HG03025 (cell line): ENCODE data around the gene KRT86.
"Not testable (repeated sequence)": the region's sequence is repeated elsewhere in the genome, so short reads cannot be mapped to it uniquely, and the experiment has no call there.

Experiments
- ATAC-seq: cut with Tn5 transposase; IDR thresholded peaks from one replicate; pipeline ENCODE4 v1.9.1; 2021; ENCODE audit warnings: mild to moderate bottlenecking, moderate library complexity; ENCODE audit not compliant: unreplicated experiment, low FRiP score

Gene KRT86

DNA sequence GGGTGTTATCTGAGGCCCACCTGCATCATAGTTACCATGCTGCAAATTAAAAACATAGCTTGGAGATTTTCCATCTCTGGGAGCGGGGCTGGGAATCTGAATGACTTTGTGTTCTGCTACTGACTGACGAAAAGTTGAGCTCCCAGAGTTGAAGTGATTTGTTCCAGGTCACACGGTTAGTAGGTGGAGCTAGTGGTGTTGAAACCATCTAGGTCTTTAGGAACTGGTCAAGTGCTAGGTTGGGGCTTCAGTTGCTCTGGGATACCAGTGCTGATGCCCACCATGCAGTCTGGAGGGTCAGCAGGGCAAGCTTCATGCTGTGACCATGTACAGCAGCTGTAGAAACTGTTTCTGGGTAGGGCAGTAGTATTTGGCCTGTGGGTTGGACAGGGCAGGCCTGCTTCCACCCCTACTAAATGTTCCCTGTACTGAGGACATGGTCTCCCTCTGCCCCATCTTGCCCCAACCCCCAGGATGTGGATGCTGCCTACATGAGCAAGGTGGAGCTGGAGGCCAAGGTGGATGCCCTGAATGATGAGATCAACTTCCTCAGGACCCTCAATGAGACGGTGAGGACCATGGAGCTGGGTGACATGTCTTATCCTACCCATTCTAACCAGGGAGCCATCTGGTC, 36.1 kb upstream of the KRT86 start:
- ATAC-seq: no peak

DNA sequence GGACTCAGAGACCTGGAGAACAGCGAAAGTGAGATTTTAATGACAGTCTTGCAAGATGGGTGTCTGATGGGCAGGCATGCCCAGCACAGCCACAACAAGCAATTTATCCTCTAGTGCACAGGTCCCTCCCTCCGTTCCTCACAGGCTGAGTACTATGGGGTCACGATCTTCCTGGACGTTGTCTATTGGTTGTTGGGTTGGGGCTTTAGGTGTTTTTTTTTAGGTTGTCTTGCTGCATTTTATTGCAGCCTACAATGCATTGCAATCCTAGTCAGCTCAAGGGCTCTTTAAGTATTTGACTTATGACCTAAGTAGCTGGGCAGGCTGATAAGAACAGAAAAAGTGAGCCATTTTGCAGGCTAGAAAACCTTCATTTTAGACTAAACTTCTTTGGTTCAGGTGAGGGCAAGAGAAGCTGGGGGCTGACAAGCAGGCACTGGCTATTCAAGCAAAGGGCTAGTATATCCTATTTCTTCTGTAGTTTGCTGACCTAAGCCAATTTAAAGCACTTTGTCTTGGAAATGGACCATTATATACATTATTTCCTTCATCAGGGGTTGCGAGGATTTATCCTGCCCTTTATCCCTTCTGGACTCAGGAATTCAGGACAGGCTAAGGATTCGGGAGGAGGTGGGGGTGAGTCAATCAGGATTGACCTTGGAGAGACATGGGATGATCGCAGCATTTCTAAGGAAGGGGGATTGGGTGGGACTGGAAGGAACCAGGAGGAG, 35.4 kb upstream of the KRT86 start:
- ATAC-seq: no peak

DNA sequence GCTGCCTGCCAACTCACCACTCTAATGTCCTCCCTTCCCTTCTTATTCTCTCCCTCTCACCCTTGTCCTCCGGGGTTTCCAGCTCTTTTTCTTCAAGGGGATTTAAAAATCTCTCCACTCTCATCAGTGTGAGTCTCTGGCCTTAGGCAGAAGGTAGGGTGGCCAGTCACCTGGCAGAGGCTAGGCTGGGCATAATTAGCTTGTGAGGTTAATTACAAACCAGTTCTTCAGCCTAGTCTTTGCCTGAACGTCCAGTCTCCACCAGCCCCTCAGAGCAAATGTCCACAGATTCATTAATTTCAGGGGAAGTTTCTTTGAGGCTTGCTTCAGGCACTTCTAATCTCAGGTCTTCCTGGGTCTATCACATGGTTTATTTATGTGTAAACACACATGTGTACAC, 34.7 kb upstream of the KRT86 start:
- ATAC-seq: no peak

DNA sequence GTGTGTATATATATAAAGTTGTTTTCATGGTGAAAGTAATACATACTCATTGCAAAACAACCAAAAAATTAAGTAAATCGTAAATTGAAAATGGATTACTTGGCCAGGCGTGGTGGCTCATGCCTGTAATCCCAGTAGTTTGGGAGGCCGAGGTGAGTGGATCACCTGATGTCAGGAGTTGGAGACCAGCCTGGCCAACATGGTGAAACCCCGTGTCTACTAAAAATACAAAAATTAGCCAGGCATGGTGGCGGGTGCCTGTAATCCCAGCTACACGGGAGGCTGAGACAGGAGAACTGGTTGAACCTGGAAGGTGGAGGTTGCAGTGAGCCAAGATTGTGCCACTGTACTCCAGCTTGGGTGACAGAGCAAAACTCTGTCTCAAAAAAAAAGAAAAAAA, 34.2 kb upstream of the KRT86 start:
- not testable (repeated sequence) for ATAC-seq

DNA sequence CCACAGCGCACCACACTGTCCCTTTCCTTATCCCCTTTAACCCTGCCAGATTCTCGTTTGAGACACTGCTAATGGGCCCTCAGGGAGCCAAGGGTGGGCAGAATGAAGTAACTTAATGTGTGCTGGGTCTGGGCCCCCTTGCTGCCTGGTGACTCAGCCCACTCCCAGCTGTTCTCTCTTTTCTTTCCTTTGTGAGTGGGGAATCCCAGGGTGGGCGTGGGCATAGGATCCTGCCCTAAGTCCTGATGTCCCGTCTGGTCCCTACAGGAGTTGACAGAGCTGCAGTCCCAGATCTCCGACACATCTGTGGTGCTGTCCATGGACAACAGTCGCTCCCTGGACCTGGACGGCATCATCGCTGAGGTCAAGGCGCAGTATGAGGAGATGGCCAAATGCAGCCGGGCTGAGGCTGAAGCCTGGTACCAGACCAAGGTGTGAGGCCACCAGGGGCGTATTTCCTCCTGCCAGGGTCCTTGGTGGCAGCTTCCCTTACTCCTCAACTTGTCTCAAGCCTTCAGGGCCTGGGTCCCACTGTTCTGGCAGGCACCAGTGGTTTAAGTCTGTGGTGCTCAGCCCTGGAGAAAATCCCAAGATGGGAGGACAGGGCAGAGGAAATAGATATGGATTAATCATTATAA, 33.1 kb upstream of the KRT86 start:
- ATAC-seq: no peak

DNA sequence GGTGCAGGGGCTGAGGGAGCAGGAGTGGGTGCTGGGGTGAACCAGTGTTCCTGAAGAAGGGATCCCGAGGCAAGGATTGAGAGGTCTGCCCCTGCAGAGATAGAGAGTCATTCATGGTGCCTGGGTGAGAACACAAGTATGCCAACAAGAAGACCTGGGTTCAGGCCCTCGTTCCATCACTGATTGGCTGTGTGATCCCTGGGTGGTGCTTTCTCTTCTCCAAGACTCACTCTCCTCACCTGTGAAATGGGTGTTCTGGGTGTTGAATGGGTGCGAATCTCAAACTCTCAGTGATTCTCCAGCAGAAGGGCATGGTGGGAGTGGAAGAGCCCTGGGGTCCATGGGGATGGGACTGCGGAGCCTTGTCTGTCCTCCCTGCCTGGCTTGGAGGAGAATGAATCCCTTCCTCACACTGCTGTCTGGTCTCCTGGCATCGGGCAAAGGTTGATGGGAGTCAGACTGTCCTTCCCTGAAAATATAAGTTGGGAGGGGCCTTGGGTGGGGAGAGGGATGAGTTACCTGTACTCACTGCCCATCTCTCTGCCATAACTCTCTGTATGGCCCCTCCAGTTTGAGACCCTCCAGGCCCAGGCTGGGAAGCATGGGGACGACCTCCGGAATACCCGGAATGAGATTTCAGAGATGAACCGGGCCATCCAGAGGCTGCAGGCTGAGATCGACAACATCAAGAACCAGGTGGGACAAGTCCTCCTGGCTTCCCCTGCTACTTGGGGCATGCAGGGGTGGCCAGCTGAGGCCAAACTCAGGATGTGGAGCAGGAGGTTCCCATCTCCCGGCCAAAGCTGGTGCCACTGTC, 31.8 kb upstream of the KRT86 start:
- no peak for ATAC-seq

DNA sequence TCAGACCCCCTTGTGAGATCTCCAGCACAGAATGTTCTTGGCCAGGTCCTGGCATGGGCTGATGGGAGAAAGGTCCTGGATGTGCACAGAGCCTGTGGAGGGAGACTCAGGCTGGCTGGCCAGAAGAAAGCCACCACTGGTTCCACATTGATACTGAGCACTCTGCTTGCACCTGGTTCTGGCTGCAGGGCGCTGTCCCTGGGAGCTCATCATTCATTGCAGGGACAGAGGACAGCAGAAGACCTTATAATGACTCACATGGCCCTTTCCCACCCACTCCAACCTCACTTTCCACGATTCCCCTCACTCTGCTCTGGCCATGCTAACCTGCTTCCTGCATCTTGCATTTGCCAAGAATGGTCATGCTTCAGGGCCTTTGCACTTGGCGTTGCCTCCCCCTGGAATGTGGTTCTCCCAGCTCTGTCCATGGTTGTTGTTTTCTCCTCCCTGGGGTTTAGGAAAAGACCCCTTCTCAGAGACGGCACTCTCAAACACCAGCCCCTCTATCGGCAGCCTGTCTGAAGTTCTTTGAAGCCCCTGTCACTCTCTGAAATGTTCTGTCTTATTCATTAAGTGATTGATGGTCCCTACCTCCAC, 31.1 kb upstream of the KRT86 start:
- no peak for ATAC-seq

DNA sequence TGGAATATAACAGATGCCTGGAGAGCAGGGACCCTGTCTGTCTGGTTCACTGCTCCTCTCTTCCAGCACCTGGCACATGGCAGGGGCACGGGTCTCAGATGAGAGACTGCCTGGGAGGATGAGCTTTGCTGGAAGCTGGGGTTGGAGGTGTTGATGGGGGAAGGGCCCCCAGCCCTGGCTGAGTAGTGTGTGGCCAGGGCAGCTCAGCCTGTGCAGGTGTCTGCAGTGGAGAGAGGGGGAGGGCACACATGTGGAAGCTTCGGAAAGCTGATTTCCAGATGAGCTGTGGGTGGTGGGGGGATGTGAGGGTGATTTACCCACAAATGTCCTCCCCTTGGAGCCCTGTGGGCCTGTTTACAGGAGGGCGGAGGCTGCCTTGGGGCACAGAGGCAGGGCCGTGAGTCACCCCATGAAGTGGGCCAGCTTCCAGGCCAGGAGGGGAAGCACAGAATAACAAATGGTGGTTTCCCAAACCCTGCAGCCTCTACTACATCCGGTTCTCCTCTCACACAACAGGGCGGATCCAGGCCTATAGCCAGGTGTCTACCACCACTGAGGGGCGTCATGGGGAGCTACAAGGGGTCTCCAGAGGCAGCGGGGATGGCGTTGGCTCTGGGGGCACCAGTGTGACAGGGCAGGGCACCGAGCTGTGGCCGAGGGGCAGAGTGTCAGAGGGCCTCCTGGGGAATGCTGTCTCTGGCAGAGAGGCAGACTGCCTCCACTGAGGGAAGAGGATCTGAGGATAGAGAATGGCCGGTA, 30.4 kb upstream of the KRT86 start:
- ATAC-seq: no peak

DNA sequence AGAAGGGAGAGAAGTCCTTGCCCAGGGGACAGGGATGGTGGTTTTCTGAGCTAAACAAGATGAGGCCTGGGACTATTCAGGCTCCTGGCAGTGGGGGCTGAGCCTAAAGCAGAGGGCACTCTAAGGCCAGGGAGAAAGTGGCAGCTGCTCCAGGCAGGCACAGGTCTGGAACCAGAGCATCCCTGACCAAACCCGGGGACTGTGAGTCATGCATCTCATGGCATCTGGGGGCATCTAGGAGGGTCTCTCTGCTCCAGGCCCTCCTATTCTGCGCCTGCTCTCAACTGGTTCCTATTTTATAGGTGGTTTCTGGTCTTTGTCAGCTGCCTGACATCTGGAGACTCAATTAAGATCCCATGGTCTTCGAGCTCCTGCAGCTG, 29.8 kb upstream of the KRT86 start:
- ATAC-seq: no peak

DNA sequence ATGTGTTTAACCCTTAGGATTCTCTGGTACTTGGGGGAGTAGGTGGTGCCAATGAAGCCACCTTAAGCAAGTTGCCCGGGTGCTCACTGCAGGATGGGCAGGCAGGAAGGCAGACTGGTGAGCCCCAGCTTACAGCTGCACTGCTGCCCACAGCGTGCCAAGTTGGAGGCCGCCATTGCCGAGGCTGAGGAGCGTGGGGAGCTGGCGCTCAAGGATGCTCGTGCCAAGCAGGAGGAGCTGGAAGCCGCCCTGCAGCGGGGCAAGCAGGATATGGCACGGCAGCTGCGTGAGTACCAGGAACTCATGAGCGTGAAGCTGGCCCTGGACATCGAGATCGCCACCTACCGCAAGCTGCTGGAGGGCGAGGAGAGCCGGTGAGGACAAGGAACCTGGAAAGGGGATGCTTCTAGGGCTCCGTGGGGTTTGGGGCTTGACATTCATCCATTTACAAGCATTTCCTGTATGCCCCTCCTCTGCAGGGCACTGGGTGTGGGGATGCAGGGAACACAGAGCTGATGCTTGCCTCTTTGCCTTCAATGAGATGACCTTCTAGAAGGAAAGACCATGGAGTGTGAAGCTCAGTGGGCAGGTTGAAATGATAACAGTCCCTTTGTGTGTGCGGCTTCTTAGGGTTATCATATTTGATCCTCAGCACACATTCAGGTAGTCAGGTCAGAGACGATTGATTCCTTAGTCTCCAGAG, 29.0 kb upstream of the KRT86 start:
- ATAC-seq: no peak

DNA sequence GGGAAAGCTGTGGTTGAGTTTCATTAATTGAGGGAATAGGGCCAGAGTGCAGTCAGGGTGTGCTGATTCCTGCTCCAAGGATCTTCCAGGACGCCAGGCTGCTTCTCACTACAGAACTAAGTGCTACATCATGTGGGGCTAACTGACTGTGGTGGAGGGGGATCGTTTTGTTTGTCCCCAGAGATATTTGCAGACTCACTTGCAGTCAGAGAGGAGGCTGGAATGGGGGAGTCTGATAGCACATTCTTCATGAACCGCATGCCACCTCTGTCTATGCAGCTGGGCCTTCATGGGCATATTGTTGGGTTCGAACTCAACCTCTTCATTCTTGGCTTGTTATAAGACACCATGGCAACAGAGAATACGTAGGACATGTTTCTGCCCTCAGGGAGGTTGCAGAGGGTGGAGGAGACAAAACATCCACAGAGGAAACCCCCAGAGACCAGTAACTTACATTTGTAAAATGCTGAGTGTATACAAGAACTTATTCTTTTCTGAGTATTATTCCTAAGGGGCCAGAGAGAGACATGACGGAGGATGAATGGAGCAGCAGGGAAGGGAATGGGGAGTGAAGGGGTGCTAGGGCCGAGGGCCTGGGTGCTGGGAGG, 28.4 kb upstream of the KRT86 start:
- ATAC-seq: no peak

DNA sequence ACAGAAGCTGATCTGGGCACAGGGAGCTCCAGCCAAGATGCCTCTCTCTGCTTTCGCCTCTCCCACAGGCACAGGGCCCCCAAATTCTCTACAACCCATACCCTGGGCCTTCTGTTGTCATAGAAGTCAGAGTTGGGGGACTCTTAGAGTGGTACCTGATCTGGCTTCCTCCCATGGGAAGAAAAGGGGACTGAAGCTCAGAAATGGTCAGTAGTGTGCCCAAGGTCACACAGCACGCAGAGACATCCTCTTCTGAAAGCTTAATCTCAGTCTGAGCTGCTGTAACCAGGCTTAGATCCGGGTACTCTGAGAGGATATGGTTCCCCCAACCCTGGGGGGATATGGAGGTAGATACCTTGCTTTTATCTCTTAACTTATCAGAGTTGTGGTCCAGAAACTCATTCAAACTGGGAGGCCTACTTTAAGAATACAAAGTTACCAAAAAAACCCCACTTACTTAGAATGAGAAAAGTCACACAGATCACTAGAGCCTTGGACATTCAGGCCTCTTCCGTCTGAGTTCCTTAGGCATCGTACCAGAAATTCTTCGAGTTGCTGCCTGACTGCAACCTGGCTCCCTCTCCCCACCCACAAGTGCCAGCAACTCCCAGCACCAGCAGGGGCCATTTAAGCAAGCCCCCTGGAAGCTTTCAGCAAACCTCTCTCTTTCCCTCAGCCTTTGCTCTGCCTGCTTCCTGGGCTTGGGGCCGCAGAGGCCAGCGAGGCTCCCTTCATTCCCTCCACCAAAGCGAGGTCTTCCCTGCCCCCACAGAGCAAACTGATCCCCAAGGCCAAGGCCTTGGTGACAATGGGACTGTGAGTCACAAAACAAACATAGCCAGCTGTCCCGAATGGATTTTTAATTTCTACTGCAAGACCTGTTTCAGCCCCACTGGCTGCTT, 27.5 kb upstream of the KRT86 start:
- no peak for ATAC-seq

DNA sequence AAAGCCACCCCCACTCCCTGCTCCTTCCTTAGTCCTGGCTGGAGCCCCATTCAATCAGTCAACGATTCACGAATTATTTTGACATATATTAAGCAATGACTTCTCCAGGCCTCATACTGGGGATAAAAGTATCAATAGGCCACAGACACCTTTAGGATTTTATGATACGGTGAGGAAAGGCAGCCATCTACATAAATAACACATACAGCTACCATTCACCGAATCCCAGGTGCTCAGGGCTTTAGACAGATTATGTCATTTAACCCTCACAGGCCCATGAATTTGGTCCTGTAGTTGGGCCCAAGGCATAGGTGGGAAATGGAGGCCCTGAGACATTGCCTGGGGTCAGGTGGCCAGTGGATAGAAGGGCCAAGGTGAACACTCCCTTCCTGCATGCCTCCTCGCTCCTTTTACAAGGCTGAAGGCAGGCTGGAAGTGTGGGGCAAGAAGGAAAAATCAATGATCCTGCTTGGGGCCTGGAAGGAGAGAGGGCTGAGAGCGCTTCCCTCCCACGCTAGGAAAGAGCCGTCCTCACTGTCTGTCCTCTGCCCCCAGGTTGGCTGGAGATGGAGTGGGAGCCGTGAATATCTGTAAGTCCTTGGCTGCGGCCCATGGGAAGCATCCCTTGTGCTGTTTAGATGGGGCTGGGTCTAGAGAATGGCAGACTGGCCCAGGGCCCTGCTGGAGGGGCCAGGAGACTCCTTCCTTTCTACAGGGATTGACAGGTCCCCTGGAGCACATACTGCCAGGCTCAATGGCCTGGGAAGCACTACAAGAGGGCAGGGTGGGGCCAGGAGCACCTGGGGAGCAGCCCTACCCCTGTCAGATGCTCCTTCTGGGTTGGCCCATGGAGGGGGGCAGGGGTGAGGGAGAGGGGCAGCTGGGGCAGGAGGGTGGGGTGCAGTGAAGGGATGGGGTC, 26.6 kb upstream of the KRT86 start:
- ATAC-seq: no peak

DNA sequence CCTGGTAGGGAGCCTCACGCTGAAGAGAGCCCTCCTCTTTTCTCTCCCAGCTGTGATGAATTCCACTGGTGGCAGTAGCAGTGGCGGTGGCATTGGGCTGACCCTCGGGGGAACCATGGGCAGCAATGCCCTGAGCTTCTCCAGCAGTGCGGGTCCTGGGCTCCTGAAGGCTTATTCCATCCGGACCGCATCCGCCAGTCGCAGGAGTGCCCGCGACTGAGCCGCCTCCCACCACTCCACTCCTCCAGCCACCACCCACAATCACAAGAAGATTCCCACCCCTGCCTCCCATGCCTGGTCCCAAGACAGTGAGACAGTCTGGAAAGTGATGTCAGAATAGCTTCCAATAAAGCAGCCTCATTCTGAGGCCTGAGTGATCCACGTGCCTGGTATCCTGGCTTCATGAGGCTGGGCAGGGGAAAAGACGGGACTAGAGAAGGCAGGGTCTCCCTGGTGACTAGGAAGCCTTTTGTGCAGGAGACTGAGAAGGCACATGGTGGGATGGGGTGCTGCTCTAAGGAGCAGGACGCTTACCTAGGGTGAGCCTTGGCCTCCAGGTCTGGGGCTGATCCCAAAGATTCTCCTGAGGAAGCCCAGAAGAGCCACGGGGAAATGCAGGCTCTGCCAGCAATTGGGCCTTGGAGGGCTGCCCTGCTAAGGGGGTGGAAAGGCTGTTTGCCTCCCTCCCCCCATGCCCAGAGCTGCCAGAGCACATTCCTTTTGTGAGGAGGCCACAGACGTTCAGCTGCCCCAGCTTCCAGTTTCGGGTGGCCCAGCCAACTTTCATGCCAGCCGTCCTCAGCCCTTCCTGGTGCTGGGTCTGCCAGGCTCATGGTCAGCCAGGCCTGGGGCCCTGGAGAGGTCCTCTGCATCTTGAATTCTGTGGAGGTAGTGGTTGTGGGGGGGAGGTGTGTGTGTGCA, 25.6 kb upstream of the KRT86 start:
- no peak for ATAC-seq

DNA sequence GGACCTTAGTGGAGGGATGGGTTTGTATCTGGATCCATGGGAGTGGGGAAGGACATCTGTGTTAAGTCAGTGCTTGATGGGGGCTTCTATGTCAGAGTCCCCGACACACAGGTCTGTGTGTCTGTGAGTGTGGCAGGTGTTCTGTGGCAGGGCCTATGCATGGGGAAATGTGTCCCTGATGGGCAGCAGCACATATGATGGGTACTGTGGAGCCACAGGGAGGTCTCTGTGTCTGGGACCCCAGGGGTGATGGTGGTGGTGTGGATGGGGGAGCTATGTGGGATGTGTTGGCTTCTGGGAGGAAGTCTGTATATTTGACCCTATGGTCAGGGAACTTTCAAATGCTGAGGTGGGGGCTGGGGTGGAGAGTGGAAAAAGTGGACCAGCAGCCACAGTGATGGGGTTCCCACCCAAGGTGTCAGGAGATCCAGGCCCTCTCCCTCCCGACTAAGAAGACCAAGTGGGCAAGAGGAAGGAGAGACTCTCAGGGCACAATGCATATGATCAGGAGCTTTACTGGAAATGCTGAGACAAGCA, 24.9 kb upstream of the KRT86 start:
- ATAC-seq: no peak
